ENCODE data around the gene OR5AK2. TPM values are rescaled to one million over a fixed set of nuclear protein-coding genes. Genes with fewer than 3 reads are reported as not detected.

The OR5AK2 gene
- total RNA-seq: not detected

GRCh38 chr11:56988614-56989013 is at the start of gene OR5AK2:
OR5AK2 (plus strand) TSS chr11:56988914; CDS start chr11:56988914, 0 bp downstream.

Other genes with a start within 250 kb of the OR5AK2 start
- gene OR9G4, start 240.2 kb upstream of the OR5AK2 start, total RNA-seq: not detected
- gene LRRC55, start 193.0 kb downstream of the OR5AK2 start, total RNA-seq: 1.8 TPM
- gene APLNR, start 248.3 kb downstream of the OR5AK2 start, total RNA-seq: 42.7 TPM